HFFc6 (cell line): Measurements from ENCODE around the gene FKBP4. TPM values are rescaled to one million over a fixed set of nuclear protein-coding genes. Genes with fewer than 3 reads are reported as not detected.
A peak's percentile ranks its signal among the peaks of the same experiment; 100 is the strongest.

Source experiments
- DNase-seq: peaks from one replicate; pipeline ENCODE4 v3.0.0-alpha.2; 2018
- H3K27ac Mint-ChIP-seq: 2 replicates; pipeline ENCODE4 v1.8.0; 2020; ENCODE audit warnings: mild to moderate bottlenecking, mixed read lengths
- H3K27me3 Mint-ChIP-seq: 2 replicates; pipeline ENCODE4 v1.8.0; 2021; ENCODE audit warnings: mild to moderate bottlenecking, moderate library complexity, mixed read lengths; ENCODE audit not compliant: insufficient read depth
- H3K36me3 Mint-ChIP-seq: 2 replicates; pipeline ENCODE4 v1.8.0; 2021; ENCODE audit warnings: low read depth, mixed read lengths
- H3K4me1 Mint-ChIP-seq: 2 replicates; pipeline ENCODE4 v1.8.0; 2020; ENCODE audit warnings: low read depth, mixed read lengths
- H3K4me3 Mint-ChIP-seq: 2 replicates; pipeline ENCODE4 v1.8.0; 2020; ENCODE audit warnings: mild to moderate bottlenecking, moderate library complexity, mixed read lengths
- H3K9me3 Mint-ChIP-seq: 2 replicates; pipeline ENCODE4 v1.8.0; 2020; ENCODE audit warnings: mild to moderate bottlenecking, mixed read lengths
- total RNA-seq, 6 experiments: library from RNA; stranded (reverse); fragmentation: NEBNext Ultra II Directional; extraction: Animal tissue kit (Norgen Biotek cat#: 25700); gene quantifications; 2 replicates in 1 of 6; 3 replicates in 5 of 6; pipeline ENCODE4 v1.2.3, GENCODE V29; 2021
- TF ChIP-seq, protein P1 (sequence below): fragments of 200-600 bp; sonication (generic); IDR thresholded peaks from 2 replicates; pipeline ENCODE4 v1.5.0; 2021; ENCODE audit warnings: antibody characterized with exemption, mild to moderate bottlenecking

Gene FKBP4
- total RNA-seq, 6 experiments from 2014 or later: 62.3 to 105 (median 69.1) TPM

DNA sequence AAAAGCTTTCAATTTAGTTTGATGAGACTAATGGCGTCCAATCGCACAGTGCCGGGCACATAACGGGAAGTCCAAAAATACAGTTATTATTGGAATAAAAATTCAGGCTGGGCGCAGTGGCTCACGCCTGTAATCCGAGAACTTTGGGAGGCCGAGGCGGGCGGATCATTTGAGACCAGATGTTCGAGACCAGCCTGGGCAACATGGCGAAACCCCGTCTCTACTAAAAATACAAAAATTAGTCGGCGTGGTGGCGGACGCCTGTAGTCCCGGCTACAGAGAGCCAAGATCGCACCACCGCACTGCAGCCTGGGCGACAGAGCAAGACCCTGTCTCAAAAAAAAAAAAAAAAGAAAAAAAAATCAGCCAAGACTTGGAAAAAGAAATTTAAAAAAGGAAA, 1.2 kb upstream of the FKBP4 start:
- H3K36me3 Mint-ChIP-seq: peaks cover 5% of the 10 kb centered on the region
- DNase-seq: no peak
- TF ChIP-seq, protein P1, sequence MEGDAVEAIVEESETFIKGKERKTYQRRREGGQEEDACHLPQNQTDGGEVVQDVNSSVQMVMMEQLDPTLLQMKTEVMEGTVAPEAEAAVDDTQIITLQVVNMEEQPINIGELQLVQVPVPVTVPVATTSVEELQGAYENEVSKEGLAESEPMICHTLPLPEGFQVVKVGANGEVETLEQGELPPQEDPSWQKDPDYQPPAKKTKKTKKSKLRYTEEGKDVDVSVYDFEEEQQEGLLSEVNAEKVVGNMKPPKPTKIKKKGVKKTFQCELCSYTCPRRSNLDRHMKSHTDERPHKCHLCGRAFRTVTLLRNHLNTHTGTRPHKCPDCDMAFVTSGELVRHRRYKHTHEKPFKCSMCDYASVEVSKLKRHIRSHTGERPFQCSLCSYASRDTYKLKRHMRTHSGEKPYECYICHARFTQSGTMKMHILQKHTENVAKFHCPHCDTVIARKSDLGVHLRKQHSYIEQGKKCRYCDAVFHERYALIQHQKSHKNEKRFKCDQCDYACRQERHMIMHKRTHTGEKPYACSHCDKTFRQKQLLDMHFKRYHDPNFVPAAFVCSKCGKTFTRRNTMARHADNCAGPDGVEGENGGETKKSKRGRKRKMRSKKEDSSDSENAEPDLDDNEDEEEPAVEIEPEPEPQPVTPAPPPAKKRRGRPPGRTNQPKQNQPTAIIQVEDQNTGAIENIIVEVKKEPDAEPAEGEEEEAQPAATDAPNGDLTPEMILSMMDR: no peak
- peaks cover 14% of the 10 kb centered on the region for H3K27me3 Mint-ChIP-seq
- no peaks in the 10 kb centered on the region for H3K9me3 Mint-ChIP-seq
- peak overlapping the region; percentile 75 for H3K4me3 Mint-ChIP-seq
- H3K4me1 Mint-ChIP-seq: peaks cover 17% of the 10 kb centered on the region
- H3K27ac Mint-ChIP-seq: no peak overlapping the region; the same call in 1 of the 2 replicates

DNA sequence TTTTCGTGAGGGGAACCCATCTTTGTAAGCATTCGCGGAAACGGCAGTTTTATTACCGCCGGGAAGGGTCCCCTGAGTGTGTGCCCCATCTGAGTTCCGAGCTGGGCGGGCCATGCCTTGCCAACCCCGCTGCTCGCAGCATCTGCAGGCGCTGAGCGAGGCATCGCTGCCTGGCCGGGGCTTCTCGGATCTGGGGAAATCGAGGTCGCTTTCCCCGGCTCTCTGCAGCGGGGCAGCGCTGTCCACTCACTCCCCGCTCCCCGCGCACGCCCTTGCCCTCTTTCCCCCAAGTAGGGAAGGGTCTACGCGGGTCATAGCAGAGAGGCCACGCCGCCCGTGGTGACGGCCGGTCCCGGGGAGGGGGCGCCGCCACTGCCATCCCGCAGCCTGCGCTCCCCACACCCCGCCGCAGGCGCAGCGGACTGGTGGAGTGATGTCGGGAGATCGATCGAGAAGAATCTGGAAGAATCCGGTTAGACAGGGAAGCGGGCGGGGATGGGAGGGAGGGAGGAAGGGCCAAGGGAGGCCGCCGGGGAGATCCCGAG, 507 bp upstream of the FKBP4 start:
- peak overlapping the region; percentile 36 for H3K27ac Mint-ChIP-seq
- H3K4me1 Mint-ChIP-seq: peaks cover 17% of the 10 kb centered on the region
- H3K27me3 Mint-ChIP-seq: peaks cover 10% of the 10 kb centered on the region
- TF ChIP-seq, protein P1: no peak
- H3K36me3 Mint-ChIP-seq: peaks cover 12% of the 10 kb centered on the region
- H3K9me3 Mint-ChIP-seq: no peaks in the 10 kb centered on the region
- peak; percentile 14 for DNase-seq
- peak overlapping the region; percentile 75 for H3K4me3 Mint-ChIP-seq

DNA sequence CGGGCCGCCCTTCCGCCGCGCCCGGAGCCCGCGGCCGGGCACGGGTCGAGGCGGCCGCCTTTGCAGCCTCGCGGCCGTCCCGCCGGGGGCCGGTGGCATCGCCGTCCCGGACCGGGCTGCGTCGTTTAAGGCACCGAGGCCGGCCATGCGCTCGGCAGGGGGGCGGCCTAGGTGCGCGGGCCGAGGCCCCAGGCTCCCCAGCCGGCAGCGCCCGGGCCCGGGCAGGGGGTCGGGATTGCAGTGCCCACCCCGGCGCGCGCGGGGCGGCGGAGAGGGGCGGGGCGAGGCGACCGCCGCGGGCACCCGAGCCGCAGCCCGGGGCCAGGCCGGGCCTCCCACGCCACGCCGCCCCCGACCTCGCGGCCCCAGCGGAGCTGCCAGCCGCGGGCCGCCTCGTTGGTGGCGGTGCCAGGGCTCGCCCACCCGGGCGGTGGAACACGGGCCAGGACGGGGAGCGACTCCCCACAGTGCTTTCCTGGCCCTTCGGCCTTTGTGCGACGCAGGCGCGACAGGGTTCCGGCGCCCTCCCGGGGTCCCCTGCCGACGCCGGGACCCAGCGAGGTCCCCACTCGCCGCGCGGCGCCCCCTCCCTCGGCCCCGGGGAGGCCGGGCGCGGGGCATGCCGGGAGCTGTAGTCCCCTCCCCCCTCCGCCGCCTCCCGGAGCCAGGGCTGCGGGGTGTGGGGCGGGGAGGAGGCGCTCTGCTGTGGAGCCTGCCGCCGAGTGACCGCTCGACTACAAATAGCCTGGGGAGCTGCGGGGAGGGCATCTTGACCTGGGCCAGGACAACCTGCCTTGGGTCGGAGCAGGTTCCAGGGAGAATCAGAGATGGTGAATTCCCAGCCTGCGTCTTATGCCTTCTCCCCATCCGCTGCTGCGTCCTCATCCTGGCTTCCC, 769 bp downstream of the FKBP4 start:
- Mint-ChIP-seq H3K27ac (peak overlapping the region; percentile 55), H3K4me3 (peak overlapping the region; percentile 95), H3K4me1 (peaks cover 17% of the 10 kb centered on the region), H3K9me3 (no peaks in the 10 kb centered on the region), H3K27me3 (peaks cover 1% of the 10 kb centered on the region), H3K36me3 (peaks cover 24% of the 10 kb centered on the region)
- DNase-seq: peak; percentile 14
- TF ChIP-seq, protein P1: no peak

- Mint-ChIP-seq H3K4me1 (peaks cover 17% of the 10 kb centered on the region), H3K36me3 (peaks cover 30% of the 10 kb centered on the region), H3K27ac (peak overlapping the region; percentile 55), H3K27me3 (peaks cover 1% of the 10 kb centered on the region), H3K4me3 (peak overlapping the region; percentile 95), H3K9me3 (no peaks in the 10 kb centered on the region)
- TF ChIP-seq, protein P1: peak; percentile 32; the same call in 1 of the 2 replicates
- DNase-seq: no peak
Measured at GRCh38 chr12:2796187-2796666, 1.5 kb downstream of the FKBP4 start.

GRCh38 chr12:2797721-2798418, 3.1 kb downstream of the FKBP4 start:
- DNase-seq: no peak
- Mint-ChIP-seq H3K4me1 (peaks cover 17% of the 10 kb centered on the region), H3K4me3 (no peak overlapping the region), H3K9me3 (no peaks in the 10 kb centered on the region), H3K27me3 (peaks cover 1% of the 10 kb centered on the region), H3K27ac (no peak overlapping the region), H3K36me3 (peaks cover 30% of the 10 kb centered on the region)
- TF ChIP-seq, protein P1: peak; percentile 52
